Transverse colon (tissue), 4 donors: ENCODE data around the gene FANCI.

ENCODE experiments used
- CTCF ChIP-seq, 5 experiments: fragments of 200-600 bp in 3 of 5; fragments of 450-650 bp in 2 of 5; sonication (generic) in 3 of 5; IDR thresholded peaks; 1 replicate in 2 of 5; 2 replicates in 3 of 5; pipeline ENCODE4 v1.5.1; 2016 to 2017; ENCODE audit warnings: antibody characterized with exemption in 5 of 5, inconsistent platforms in 3 of 5, mild to moderate bottlenecking in 2 of 5, moderate library complexity in 1 of 5
- EP300 ChIP-seq: sonication (generic); formaldehyde crosslinking; IDR thresholded peaks from one replicate; pipeline ENCODE4 v1.6.1; 2017; ENCODE audit warnings: antibody characterized with exemption, low read depth
- POLR2A ChIP-seq: fragments of 450-650 bp; IDR thresholded peaks from one replicate; pipeline ENCODE4 v1.6.1; 2016; ENCODE audit warnings: antibody characterized with exemption, mild to moderate bottlenecking, moderate library complexity
- POLR2AphosphoS5 ChIP-seq, 3 donors: sonication (generic); formaldehyde crosslinking; IDR thresholded peaks; one replicate each; pipeline ENCODE4 v1.6.1; 2016; ENCODE audit warnings: antibody characterized with exemption in 3 of 3

GRCh38 chr15:89218531-89218930 is 25.2 kb upstream of the FANCI start:
- TF ChIP-seq POLR2A: no peak
- no peak for TF ChIP-seq CTCF (IDR thresholded peaks at IDR 0.05)
- TF ChIP-seq POLR2AphosphoS5 (IDR thresholded peaks at IDR 0.05): no peak
- no peak for TF ChIP-seq EP300
